HG02840 (cell line): ENCODE measurements around the gene ZEB2.
A peak's percentile ranks its signal among the peaks of the same experiment; 100 is the strongest.

Source experiments
- ATAC-seq: cut with Tn5 transposase; IDR thresholded peaks from one replicate; pipeline ENCODE4 v1.9.1; 2021; ENCODE audit warnings: mild to moderate bottlenecking, moderate library complexity, moderate number of reproducible peaks; ENCODE audit not compliant: unreplicated experiment, low FRiP score

The ZEB2 gene

GRCh38 chr2:144431998-144432397 is 87.9 kb downstream of the ZEB2 start:
- no peak for ATAC-seq

GRCh38 chr2:144431392-144431783 is 88.5 kb downstream of the ZEB2 start:
- ATAC-seq = no peak

GRCh38 chr2:144430722-144431391 is 89.1 kb downstream of the ZEB2 start:
- ATAC-seq = peak; percentile 94

- ATAC-seq = no peak
Observed at GRCh38 chr2:144429396-144430112, 90.4 kb downstream of the ZEB2 start.

DNA sequence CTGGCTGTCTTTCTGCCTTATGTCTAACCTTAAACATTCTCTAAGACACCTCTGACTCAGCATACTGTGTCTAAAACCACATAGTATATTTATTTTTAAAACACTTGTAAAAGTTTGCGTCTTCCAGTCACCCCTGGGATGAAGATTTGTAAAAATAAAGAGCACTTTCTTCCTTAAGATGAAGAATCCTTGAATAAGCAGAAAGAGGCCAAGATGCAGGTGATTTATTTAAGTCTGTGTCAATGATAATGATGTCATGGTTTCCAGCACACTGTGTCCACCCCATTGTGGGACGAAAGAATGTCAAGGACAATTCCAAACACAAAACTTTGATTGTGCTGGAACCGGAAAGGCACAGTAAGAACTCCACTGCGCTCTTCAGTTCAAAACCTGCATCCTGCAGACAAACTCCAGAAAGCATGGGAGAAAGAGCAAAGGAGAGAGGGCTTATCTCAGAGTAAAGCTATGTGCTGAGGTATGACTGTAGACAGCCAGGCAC is 92.9 kb downstream of the ZEB2 start:
- ATAC-seq = no peak

DNA sequence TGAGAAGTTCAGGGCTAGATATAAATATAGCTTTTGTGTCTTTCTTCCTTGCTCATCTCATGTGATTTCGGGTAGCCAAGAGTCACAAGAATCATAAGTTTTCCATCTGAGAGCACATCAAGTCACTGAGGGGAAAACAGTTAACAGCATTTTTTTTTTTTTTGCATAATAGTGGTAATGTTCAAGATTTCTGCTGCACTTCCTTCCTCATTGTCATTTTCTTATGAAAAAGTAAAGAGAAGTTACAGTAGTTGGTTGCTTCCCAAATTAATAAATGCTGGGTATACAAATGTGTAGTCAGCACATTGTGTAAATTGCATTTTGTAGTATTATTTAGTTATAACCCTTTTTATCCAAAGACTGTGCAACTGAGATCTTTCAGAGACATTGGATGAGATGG is 93.6 kb downstream of the ZEB2 start:
- no peak for ATAC-seq

DNA sequence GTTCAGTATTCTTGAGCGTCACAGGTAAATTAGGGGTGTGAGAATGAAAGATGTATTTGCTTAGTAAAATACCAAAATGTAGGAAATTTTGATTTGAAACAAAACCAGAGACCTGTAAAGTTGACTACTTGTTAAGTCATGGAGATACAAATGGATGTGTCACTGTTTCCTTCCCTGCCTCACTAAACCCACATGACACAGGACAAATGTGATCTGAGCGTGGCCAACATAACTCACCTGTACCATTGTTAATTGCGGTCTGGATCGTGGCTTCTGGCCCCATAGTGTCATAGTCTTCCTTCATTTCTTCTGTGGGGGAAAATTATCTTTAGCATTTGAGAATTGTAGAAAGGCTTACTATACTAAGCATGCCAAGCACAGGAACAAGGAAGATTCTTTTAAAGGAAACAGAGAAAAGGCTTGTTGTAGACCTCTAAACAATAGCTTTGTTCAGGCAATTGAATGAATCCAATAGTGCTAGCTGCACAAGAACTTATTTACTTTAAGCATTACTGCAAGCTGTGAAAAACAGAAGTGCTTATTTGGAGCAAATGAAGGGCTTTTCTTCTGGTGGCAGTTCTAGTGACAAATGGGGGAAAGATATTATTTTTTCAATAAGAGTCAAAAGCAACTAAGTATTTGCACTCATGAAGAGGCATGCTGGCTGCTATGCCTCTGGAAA is 95.2 kb downstream of the ZEB2 start:
- ATAC-seq = no peak

- no peak for ATAC-seq
Observed at GRCh38 chr2:144421606-144422510, 98.1 kb downstream of the ZEB2 start.

DNA sequence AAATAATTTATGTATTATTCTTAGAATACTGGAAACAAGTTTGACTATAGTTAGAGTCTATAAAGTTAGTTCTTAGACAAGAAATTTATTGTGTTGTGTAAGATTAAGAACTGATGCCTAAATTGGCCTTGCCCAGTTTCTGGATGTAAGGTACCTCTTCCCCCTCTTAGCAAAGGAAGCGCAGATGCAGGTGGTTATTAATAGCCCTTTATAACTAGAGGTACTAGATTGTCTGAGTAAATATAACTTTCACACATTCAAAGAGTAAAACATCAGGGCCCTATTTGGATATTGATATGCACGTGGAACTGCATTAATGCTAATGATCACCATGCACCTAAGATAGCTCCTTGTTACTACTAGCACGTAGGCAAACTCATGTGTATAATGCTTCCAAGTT is 100.7 kb downstream of the ZEB2 start:
- ATAC-seq = no peak

- no peak for ATAC-seq
Observed at GRCh38 chr2:144415386-144415785, 104.5 kb downstream of the ZEB2 start.

GRCh38 chr2:144414324-144414845 is 105.5 kb downstream of the ZEB2 start:
- ATAC-seq = peak; percentile 87

DNA sequence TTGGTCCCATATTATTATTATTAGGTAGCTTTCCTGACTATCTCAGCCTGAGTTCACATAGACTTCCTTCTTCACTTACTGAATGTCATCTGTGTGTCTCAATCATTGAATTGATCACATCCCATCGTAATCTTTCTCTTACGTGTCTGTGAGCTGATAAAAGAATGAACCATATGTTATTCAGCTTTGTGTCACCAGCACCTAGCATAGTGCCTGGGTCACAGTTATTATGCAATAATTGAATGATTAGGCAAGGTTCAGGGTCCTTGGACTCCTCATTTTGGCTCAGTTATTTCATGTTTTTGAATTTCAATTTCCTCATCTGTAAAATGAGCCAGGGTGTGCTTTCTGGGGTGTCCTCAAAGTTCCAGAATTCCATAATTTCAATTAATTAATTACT is 107.2 kb downstream of the ZEB2 start:
- ATAC-seq = no peak

GRCh38 chr2:144411473-144411872 is 108.4 kb downstream of the ZEB2 start:
- no peak for ATAC-seq

- no peak for ATAC-seq
Observed at GRCh38 chr2:144409241-144409640, 110.7 kb downstream of the ZEB2 start.

DNA sequence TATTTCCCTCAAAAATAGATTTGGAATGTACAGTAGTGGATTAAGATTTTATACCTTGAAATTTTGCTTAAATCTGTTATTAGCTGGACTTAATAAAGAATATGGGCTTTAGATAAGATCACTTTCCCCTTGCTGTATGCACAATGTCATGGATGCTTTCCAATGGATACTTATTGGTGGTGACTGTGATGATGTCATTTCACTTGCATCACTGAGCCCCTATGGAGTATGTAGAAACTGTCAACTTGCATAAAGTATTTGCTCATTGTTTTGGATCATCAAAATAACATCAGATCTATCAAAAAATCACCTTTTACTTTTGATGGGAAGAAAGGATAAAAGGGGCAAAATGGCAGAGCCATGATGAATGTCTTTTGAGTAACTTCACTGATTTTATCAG is 112.7 kb downstream of the ZEB2 start:
- ATAC-seq = no peak

DNA sequence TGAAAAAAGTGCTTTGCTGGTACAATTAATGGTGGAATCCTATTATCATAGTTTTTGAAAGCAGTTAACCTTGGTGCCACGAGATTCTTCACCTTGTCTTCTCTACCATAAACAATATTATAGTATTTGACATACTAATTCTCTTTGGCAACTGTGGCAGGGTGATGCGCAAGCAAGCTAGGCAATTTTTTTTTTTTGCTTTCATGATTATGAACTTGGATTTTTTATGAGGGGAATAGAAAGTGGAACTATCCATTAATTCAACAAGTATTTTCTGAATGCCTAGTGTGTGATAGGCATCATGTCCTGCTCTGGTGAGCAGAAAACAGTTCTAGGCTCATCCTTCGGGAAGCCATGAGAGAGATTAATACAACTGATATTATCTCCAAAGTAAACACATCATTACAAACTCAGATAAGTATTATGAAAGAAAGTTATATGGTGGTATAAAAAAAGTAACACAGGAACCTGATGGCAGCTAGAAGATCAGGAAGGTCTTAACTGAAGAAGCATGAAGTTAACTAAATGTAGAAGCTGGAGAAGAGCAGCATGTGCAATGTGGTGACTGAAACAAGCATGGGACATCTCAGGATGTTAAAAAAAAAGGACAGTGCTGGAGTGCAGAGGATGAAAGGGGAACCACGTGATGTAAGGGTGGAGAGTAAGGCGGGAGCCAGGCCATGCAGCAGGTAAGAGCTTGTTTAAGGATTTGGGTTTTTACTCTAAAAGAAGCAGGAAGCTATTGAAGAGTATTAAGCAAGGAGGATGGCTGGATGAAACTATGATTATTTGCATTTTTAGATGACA is 113.7 kb downstream of the ZEB2 start:
- no peak for ATAC-seq

DNA sequence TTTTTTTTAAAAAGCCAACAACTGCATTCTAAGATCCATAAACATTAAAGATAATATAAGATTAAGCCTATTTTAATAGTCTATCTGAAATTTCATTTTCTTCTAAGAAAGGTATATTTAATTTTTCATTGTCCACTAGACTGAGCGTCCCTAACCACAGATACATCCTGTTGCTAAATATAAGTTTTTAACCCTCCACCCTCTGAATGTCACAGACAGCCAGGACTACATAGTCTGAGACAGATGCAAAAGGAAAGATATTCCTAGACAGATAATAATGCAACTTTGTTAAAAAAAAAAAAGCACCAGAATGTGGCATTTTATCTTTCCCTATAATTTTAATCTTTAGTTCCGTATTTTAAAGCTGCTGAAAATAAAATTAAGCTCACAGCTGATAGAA is 114.6 kb downstream of the ZEB2 start:
- no peak for ATAC-seq

GRCh38 chr2:144404586-144405314 is 115.2 kb downstream of the ZEB2 start:
- no peak for ATAC-seq

DNA sequence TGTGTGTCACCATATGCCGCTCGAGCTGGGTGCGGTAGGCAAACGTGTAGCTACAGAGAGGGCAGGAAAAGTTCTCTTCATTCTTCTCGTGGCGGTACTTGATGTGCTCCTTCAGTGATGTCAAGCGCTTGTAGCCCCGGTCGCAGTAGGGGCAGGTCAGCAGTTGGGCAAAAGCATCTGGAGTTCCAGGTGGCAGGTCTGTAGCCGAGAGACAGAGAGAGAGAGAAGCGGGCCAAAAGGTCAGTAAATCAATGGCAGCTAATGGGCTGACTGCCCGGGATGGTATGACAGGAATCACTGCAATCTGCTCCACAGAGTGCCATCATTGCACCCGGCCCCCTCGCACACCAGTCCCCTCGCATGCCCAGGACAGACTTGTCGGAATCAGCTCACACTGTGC is 116.0 kb downstream of the ZEB2 start:
- ATAC-seq = no peak
